Measurements from ENCODE around the gene OR6K2. TPM values are rescaled to one million over a fixed set of nuclear protein-coding genes. Genes with fewer than 3 reads are reported as not detected.

OR6K2 gene
- polyA plus RNA-seq, 1 experiment: not detected

GRCh38 chr1:158687037-158687436 lies 13.4 kb downstream of the OR6K2 start:
- no peaks in the 10 kb centered on the region for H3K36me3 ChIP-seq (ENCODE audit: control insufficient read depth, insufficient read depth, low read length)
- TF ChIP-seq CTCF (IDR thresholded peaks at IDR 0.05; ENCODE audit: insufficient read depth, low read depth, low read length): no peak
- no peak overlapping the region for H3K4me3 ChIP-seq (ENCODE audit: low read depth, low read length)
- no peak for DNase-seq (ENCODE audit: low read depth)
- POLR2A ChIA-PET: no interaction called here
- CTCF ChIA-PET: no interaction called here
- H3K27me3 ChIP-seq (ENCODE audit: control insufficient read depth, insufficient read depth, low read length): no peaks in the 10 kb centered on the region

- Histone ChIP-seq H3K36me3 (ENCODE audit: control insufficient read depth, insufficient read depth, low read length) (no peaks in the 10 kb centered on the region), H3K27me3 (ENCODE audit: control insufficient read depth, insufficient read depth, low read length) (no peaks in the 10 kb centered on the region), H3K4me3 (ENCODE audit: low read depth, low read length) (no peak within 1 kb of the TSS)
- ChIA-PET CTCF (interaction anchor here (1.2 kb wide), 1 partner anchor 17 kb away, joined by 4 read pairs; no protein-coding TSS in a partner anchor), POLR2A (no interaction called here)
- no peak for DNase-seq (ENCODE audit: low read depth)
- TF ChIP-seq CTCF (IDR thresholded peaks at IDR 0.05; ENCODE audit: insufficient read depth, low read depth, low read length): no peak
Measured at GRCh38 chr1:158686111-158687009, 14.1 kb downstream of the OR6K2 start, which contains the start of gene SPTA1. TSS of gene SPTA1 (minus strand) at chr1:158686715. CDS start at chr1:158686517, 198 bp downstream.

GRCh38 chr1:158685085-158685484 lies 15.4 kb downstream of the OR6K2 start:
- Histone ChIP-seq H3K4me3 (ENCODE audit: low read depth, low read length) (no peak overlapping the region), H3K27me3 (ENCODE audit: control insufficient read depth, insufficient read depth, low read length) (no peaks in the 10 kb centered on the region), H3K36me3 (ENCODE audit: control insufficient read depth, insufficient read depth, low read length) (no peaks in the 10 kb centered on the region)
- TF ChIP-seq CTCF (IDR thresholded peaks at IDR 0.05; ENCODE audit: insufficient read depth, low read depth, low read length): no peak
- POLR2A ChIA-PET: no interaction called here
- CTCF ChIA-PET: interaction anchor here (1.2 kb wide), 1 partner anchor 16 kb away, joined by 4 read pairs; no protein-coding TSS in a partner anchor
- no peak for DNase-seq (ENCODE audit: low read depth)

GRCh38 chr1:158681606-158682005 lies 18.8 kb downstream of the OR6K2 start:
- no peak for DNase-seq (ENCODE audit: low read depth)
- H3K4me3 ChIP-seq (ENCODE audit: low read depth, low read length): no peak overlapping the region
- H3K36me3 ChIP-seq (ENCODE audit: control insufficient read depth, insufficient read depth, low read length): no peaks in the 10 kb centered on the region
- H3K27me3 ChIP-seq (ENCODE audit: control insufficient read depth, insufficient read depth, low read length): no peaks in the 10 kb centered on the region
- TF ChIP-seq CTCF (IDR thresholded peaks at IDR 0.05; ENCODE audit: insufficient read depth, low read depth, low read length): no peak
- ChIA-PET CTCF (no interaction called here), POLR2A (no interaction called here)

GRCh38 chr1:158679289-158679688 lies 21.2 kb downstream of the OR6K2 start:
- no peak for DNase-seq (ENCODE audit: low read depth)
- no peak overlapping the region for H3K4me3 ChIP-seq (ENCODE audit: low read depth, low read length)
- no peaks in the 10 kb centered on the region for H3K27me3 ChIP-seq (ENCODE audit: control insufficient read depth, insufficient read depth, low read length)
- no peak for TF ChIP-seq CTCF (IDR thresholded peaks at IDR 0.05; ENCODE audit: insufficient read depth, low read depth, low read length)
- no peaks in the 10 kb centered on the region for H3K36me3 ChIP-seq (ENCODE audit: control insufficient read depth, insufficient read depth, low read length)
- ChIA-PET CTCF (no interaction called here), POLR2A (no interaction called here)
